ACC112 (cell line): ENCODE results near the gene BPIFB2.

Source experiments
- H2AFZ ChIP-seq: fragments of 200-600 bp; sonication (generic); one replicate; pipeline ENCODE4 v1.6.0; 2017; ENCODE audit warnings: antibody characterized with exemption, low read length; ENCODE audit not compliant: unreplicated experiment
- H3K27ac ChIP-seq: fragments of 200-600 bp; sonication (generic); 2 replicates; pipeline ENCODE4 v1.5.1; 2014; ENCODE audit warnings: low read depth, mild to moderate bottlenecking, antibody characterized with exemption, low read length, moderate library complexity
- H3K27me3 ChIP-seq: fragments of 200-600 bp; sonication (generic); 2 replicates; pipeline ENCODE4 v1.6.1; 2014; ENCODE audit warnings: mild to moderate bottlenecking, antibody characterized with exemption, low read length, moderate library complexity, mixed read lengths; ENCODE audit not compliant: insufficient read depth
- H3K36me3 ChIP-seq: fragments of 200-600 bp; sonication (generic); 2 replicates; pipeline ENCODE4 v1.6.1; 2016; ENCODE audit warnings: mild to moderate bottlenecking, antibody characterized with exemption, low read length, moderate library complexity, mixed read lengths; ENCODE audit not compliant: insufficient read depth
- H3K4me1 ChIP-seq: fragments of 200-600 bp; sonication (generic); one replicate; pipeline ENCODE4 v1.6.1; 2016; ENCODE audit warnings: low read length, mixed read lengths; ENCODE audit not compliant: insufficient read depth, unreplicated experiment, control insufficient read depth
- H3K4me3 ChIP-seq: fragments of 200-600 bp; sonication (generic); 2 replicates; pipeline ENCODE4 v1.5.1; 2014; ENCODE audit warnings: mild to moderate bottlenecking, low read depth, low read length
- H3K79me2 ChIP-seq: fragments of 200-600 bp; sonication (generic); one replicate; pipeline ENCODE4 v1.6.0; 2016; ENCODE audit warnings: low read length; ENCODE audit not compliant: control insufficient read depth, unreplicated experiment, insufficient read depth

The BPIFB2 gene

DNA sequence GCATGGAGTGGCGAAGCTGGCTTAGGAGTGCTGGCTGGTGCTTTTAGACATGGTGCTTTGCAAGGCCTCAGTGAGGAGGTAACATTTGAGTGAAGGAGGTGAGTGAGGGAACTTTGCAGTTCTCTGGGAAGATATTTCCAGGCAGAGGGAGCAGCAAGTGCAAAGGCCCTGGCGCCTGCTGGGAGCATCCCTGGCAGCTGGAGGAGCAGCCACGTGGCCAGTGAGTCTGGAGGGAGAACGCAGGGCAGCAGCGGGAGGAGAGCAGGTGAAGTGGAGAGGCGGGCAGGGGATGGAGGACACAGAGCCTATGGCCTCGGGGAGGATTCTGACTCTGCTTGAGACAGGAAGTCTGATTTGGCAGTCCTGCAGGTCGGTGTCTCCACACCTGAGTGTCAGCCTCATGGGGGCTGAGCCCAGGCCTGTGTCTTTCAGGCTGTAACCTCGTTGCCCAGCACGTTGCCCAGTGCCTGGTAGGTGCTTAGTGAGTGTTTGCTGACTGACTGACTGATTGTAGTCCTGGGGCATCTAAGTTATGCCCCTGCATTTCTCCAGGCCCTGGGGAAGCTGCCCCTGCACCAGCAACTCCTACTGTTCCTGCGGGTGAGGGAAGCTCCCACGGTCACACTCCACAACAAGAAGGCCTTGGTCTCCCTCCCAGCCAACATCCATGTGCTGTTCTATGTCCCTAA lies 60.9 kb downstream of the BPIFB2 start:
- Histone ChIP-seq H3K4me1 (no peaks in the 10 kb centered on the region), H3K79me2 (no peaks in the 10 kb centered on the region)

GRCh38 chr20:33069673-33070072 lies 62.2 kb downstream of the BPIFB2 start:
- Histone ChIP-seq H3K4me1 (no peaks in the 10 kb centered on the region), H3K27ac (no peak overlapping the region), H3K4me3 (no peak overlapping the region), H2AFZ (no peak overlapping the region), H3K36me3 (no peaks in the 10 kb centered on the region), H3K79me2 (no peaks in the 10 kb centered on the region), H3K27me3 (peaks cover 60% of the 10 kb centered on the region)

More for the DNA sequence above, 60.9 kb downstream of the BPIFB2 start:
- no peak overlapping the region for H3K27ac ChIP-seq
- H2AFZ ChIP-seq: no peak overlapping the region
- no peaks in the 10 kb centered on the region for H3K36me3 ChIP-seq
- no peak overlapping the region for H3K4me3 ChIP-seq
- peaks cover 49% of the 10 kb centered on the region for H3K27me3 ChIP-seq

DNA sequence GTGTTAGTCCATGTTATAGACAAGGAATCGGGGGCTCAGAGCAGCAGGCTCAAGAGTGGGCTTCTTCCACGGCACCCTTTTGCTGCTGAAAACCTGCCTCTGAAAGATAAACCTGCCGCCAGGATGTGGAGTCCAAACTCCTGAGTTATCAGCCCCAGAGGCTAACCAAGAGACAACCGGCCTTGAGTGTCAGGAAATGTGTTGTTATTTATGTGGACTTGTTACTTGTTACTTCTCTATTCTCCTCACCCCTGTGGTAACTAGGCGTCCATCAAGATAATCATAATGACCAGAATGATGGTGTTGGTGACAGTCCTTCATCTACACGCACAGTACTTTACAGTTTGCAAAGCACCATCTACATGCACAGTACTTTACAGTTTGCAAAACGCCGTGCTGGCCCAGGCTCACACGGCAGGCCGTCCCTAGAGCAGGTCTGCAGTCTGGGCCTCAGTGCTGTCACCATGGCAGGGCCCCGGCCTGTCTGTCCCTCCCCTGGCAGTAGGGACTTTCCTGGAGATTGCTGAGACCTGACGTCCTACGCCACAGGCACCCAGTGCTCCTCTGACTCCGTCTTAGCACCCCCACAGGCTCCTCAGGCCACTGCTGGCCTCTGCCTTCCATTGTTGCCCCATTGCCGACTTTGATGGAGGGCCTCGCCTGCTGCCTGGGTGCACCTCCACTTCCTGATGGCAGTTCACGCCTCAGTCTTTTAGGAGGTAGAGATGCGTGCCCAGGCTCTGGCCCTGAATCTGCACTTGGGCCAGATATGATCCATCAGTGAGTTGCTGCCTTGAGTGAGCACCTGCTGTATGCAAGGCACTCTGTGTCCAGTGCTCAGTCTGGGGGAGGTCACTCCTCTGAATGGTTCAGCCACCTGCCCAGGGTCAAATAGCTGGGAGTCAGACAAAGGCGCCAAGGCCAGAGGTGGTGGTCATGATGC lies 62.9 kb downstream of the BPIFB2 start:
- Histone ChIP-seq H3K27me3 (peaks cover 67% of the 10 kb centered on the region), H3K36me3 (no peaks in the 10 kb centered on the region)

GRCh38 chr20:33071198-33071597 lies 63.7 kb downstream of the BPIFB2 start:
- Histone ChIP-seq H3K4me1 (no peaks in the 10 kb centered on the region), H2AFZ (no peak overlapping the region), H3K27ac (no peak overlapping the region), H3K27me3 (peaks cover 71% of the 10 kb centered on the region), H3K4me3 (no peak overlapping the region), H3K36me3 (no peaks in the 10 kb centered on the region), H3K79me2 (no peaks in the 10 kb centered on the region)

More for the DNA sequence above, 62.9 kb downstream of the BPIFB2 start:
- no peak overlapping the region for H2AFZ ChIP-seq
- H3K4me1 ChIP-seq: no peaks in the 10 kb centered on the region
- no peaks in the 10 kb centered on the region for H3K79me2 ChIP-seq
- H3K4me3 ChIP-seq: no peak overlapping the region
- no peak overlapping the region for H3K27ac ChIP-seq

- H3K27me3 ChIP-seq: peaks cover 68% of the 10 kb centered on the region
- no peak overlapping the region for H2AFZ ChIP-seq
- no peaks in the 10 kb centered on the region for H3K36me3 ChIP-seq
- H3K79me2 ChIP-seq: no peaks in the 10 kb centered on the region
- no peak overlapping the region for H3K4me3 ChIP-seq
- H3K27ac ChIP-seq: no peak overlapping the region
- H3K4me1 ChIP-seq: no peaks in the 10 kb centered on the region
Observed at GRCh38 chr20:33072362-33072761, 64.9 kb downstream of the BPIFB2 start.

GRCh38 chr20:33072813-33073212 lies 65.3 kb downstream of the BPIFB2 start:
- H2AFZ ChIP-seq: no peak overlapping the region
- no peak overlapping the region for H3K4me3 ChIP-seq
- H3K36me3 ChIP-seq: no peaks in the 10 kb centered on the region
- H3K27ac ChIP-seq: no peak overlapping the region
- H3K4me1 ChIP-seq: no peaks in the 10 kb centered on the region
- no peaks in the 10 kb centered on the region for H3K79me2 ChIP-seq
- peaks cover 68% of the 10 kb centered on the region for H3K27me3 ChIP-seq
